Stimulated activated CD4-positive, alpha-beta T cell treated with anti-CD3 and anti-CD28 coated beads, Interleukin-15, amount 100 ng/mL, for 24 hours (primary cell): ENCODE results near the gene KHDC3L.

Experiments
- DNase-seq: peaks from one replicate; pipeline ENCODE4 v3.0.0-alpha.2; 2020

The KHDC3L gene, protein sequence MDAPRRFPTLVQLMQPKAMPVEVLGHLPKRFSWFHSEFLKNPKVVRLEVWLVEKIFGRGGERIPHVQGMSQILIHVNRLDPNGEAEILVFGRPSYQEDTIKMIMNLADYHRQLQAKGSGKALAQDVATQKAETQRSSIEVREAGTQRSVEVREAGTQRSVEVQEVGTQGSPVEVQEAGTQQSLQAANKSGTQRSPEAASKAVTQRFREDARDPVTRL

DNA sequence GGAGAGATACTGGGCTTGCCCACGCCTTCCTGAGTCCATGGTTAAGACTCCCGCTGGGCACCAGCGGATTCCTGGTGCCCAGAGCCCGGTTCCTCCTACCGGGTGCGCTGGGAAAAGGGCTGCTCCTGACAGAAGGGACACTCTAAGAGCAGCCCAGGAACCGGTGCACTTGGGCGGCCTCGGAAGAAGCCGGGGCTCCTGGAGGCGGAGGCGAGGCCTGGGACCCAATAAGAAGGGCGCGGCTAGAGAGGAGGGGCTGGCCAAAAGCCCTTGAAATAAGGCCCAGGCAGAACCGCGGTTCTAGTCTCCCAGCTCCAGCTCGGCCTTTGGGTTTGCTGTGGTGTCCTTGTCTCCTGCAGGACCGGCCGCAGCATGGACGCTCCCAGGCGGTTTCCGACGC, at the start of gene KHDC3L:
KHDC3L (plus strand) TSS at position 301 of the 400 bp plus-strand sequence; CDS start at position 373, 72 bp downstream.
- no peak for DNase-seq

DNA sequence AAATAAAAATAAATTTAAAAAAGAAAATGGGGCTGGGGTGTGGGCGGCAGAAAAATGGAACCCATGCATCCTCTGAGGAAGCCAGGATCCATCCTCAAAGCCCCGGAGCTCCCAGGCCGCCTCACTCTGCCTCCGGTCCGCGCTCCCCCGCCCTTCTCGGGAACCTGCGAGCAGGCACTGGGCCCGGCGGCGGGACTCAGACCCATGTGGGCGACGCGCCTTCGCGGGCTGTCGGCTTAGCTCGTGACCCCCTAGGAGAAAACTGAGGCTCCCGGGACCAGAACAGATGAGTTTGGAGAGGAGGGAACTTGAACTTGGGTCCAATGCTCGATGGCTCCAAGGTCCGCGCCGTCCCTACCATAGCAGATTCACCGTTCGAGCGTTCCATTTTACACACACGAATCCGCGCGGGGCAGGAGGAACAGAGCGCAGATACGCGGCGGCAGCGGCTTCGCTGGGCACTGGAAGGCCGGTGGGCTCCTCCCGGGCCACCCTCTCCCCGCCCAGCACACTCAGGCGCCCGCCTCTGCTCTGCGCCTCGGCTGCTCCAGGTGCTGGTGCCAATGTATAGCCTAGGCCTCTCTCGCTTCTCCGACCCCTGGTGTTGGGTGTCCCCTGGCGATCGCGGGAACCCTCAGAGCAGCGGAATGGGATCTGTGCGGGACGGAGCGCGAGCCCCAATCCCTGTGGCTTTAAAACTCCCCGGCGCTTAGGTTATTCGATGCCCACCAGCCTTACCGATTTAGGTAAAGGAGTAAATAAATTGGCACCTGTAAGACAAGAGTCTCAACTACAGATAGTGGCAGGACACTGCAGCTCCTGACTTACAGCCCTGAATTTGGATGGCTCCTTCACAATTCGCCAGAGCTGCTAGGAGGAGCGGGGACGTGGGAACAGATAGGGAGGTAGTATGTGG, 47.6 kb upstream of the KHDC3L start:
- DNase-seq, result peak; percentile 8

DNA sequence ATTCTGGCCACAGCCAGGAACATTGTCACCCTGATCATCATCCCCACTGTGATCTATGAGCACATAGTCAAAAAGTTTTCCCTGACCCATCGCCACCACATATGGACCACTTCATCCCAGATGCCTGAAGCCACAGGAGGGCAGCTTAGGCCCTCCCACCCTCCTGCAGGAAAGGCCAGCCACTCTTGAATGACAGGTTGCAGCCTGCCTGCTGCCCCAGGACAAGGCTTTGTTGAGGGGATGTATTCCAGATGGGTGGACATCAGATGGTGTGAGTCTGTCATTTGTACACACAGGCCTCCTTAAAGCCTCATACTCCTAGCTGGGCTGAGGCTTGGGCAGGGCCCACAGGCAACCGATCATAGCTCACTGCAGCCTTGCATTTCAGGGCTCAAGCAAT, 39.1 kb upstream of the KHDC3L start:
- no peak for DNase-seq

DNA sequence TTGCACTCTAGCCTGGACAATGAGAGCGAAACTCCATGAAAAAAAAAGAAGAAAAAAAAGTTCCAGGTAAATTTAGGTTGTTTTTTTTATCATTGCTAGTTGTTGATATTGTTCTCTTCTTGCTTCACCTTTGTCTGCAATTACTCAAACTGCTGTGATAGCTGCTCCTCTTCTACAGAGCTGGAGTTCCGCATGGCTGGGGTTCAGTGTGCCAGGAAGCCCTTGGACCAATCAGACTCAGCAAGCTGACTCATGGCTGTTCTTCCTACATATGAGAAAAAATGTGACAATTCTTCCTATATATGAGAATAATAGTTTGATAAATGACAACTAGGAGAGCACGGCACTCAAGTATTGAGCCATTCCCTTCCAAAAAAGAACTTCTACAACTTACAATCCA, 36.8 kb upstream of the KHDC3L start:
- no peak for DNase-seq

DNA sequence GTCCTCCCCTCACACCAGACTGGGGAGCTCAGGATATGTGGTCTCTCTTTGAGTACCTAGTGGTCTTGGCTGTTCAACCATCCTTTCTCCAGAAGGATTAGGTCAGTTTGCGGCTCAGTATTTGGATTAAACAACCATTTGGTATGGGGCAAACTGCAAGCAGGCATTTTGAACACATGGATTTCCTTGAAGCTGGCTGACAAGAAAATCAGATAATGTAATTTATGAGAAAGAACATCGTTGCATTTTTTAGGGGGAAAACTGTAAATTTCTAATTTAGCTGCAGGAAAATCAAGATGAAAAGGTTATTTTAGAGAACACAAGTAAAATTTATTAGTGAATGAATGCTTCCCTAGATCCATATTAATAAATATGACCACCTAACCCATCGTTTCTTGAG, 33.7 kb upstream of the KHDC3L start:
- no peak for DNase-seq

DNA sequence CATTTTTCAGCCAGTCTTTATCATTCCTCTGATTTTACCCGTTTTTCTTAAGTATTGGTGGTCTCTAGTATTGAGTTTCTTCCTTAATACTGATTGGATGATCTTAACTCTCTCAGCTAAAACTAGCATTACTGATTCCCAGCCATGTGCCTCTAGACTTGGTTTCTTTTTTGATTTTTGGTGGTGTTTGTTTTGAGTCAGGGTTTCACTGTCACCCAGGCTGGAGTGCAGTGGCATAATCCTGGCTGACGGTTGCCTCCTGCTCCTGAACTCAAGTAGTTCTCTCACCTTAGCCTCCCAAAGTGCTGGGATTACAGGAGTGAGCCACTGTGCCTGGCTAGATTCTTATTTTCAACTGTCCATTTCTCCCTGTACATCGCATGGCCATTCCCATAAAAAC, 33.3 kb upstream of the KHDC3L start:
- DNase-seq, result no peak

DNA sequence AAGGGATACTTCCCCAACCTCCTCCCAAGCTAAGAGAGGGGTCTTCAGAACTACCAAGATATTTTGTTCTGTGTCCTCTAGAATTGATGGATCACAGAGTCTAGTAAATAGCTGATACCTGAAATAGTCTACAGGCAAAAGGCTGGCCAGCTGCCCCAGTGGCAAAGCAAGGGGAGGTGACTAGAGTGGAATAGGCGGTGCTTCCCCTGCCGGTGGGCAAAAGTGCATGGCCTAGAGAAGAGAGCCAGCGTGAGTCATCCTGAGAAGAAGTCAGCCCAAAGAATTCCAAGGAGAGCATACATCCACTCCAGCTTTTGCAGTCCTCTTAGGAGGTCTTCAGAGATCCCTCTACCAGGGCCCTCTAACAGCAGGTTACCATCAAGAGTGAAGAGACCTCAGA, 23.1 kb upstream of the KHDC3L start:
- no peak for DNase-seq

DNA sequence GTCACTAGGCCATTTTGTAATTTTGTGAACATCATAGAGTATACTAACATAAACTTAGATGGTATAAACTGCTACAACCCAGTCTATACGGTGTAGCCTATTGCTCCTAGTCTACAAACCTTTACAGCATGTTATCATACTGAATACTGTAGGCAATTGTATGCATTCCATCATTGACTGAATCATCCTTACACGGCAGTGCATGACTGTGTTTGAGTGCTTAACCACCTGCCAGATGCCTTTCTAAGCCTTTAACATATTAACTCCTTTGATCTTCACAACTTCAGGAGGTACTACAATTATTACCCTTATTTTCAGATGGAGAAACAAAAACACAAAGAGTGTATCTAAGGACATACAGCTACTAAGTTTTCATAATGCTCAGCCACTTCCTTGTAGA, 22.4 kb upstream of the KHDC3L start:
- DNase-seq, result no peak

DNA sequence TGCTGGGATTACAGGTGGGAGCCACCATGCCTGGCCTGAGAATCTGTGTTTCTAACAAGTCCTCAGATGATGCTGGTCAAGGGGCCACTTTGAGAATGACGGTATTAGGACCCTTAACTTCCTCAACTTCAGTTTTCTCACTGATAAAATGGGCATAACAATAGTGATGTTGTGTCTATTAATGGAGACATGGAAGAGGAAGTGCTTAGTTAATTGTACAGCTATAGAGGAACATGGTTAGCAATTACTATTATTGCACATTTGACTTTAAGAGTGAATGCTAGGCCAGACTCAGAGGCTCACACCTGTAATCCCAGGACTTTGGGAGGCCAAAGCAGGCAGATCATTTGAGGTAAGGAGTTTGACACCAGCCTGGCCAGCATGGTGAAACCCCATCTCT, 21.1 kb upstream of the KHDC3L start:
- DNase-seq, result no peak

DNA sequence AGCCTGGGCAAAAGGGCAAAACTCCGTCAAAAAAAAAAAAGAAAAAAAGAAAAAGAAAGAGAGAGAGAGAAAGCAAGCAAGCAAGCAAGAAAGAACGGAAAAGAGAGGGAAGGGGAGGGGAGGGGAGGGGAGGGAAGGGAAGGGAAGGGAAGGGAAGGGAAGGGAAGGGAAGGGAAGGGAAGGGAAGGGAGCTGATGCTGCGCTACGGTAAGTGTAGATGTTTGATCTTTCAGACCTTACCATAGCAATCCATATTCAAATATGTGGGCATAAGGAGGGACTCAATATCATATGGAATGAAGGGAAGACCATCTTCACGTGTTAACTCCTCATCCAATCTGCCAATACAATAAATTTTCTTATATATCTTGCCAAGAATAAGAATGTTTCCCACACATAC, 20.3 kb upstream of the KHDC3L start:
- DNase-seq, result no peak

DNA sequence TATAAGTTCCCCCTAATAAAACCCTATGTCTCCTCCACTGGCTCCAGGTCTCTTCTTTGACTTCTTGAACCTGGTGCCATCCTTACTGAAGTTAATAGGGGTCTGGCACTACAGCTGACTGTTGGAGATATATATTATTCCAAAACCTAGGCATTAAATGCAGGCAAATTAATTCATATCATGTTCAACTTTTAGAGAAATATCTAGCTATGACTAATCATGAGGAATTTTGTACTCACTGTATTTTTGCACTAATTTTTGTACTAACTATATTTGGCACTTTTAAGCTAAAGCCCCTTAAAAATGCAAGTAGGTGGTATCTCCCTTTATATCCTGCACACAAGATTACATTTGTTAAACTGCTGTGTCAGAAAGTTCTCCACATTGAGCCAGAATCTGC, 19.3 kb upstream of the KHDC3L start:
- no peak for DNase-seq

DNA sequence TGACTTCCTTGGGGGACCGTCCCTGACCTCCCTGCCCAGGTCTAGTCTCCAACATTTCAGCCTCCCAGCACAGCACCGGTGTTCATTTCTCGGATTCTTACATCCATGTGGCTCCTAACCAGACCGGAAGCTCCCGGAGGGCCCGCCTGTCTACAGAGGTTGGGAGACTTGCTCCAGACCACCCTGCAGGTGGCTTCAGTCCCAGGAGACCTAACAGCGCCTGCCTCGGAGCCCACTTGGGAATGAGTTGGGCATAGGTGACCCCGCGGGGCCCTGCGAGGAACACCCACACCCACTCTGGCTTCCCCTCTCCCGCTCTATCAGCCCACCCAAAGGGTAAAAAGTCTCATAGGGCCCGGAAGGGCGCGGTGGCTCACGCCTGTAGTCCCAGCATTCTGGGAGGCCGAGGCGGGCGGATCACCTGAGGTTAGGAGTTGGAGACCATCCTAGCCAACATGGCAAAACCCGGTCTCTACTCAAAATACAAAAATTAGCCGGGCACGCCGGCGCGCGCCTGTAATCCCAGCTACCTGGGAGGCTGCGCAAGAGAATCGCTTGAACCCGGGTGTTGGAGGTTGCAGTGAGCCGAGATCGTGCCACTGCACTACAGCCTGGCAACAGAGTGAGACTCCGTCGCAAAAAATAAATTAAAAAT, 13.8 kb upstream of the KHDC3L start:
- DNase-seq, result no peak

DNA sequence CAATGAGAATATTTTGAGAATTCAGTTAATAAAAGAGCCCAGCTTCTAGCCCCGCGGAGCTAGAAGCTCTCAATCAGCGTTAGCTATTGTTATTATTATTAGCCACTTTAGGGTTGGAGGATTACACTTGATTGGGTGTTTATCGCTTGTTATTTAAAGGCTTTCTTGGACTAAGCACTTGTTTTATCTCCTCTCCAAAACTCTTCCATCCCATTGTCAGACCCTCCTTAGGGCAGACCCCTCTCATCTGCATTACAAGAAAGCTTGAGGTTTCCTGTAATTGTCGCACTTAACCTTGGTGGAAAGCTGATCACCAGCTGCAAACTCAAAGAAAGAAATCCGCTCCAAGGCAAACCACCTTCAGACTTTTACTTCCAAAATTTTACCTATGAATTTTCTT, 13.1 kb upstream of the KHDC3L start:
- no peak for DNase-seq

DNA sequence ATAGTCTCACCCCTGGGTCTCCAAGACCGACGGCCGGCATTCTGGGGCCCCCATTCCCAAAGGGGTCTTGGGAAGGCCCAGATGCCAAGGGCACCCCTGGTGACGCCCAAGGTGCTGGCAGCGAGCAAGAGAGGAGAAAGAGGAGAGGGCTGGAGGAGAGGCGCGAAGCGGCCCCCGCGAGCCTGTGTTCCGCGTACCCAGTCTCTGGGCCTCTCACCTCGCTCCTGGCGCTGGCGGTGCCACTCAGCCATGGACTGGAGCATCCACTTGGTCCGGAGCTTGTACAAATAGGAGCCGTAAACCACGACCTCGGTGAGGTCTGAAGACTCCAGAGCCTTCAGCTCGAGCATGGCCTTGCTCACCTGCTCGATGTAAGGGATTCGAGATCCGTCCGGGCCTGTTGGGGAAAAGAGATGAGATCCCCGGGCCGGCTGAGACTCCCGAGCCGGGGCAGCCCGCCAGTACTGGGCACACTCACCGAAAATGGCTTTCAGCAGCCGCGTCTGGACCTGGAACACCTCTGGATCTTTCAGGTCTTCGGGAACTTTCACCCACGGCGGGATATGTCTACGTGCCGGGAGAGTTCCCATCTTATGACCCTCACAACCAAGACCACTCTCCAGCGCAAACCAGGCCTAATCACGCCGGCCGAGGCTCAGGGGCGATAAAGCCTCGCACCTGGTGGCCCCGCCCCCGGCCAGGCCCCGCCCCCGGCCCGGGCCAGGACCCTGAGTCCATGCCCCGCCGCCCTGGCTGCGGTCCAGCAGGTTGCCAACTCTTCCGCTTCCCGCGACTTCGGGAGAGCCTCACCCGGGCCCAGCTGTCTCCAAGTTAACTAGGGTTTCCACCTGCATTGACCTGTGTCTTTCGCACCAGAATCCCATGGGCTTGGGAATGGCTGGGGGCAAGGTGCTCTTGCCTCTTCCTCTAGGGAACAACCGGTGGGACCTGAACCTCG, 8.5 kb upstream of the KHDC3L start, which contains the start of gene DPPA5:
DPPA5 (minus strand) TSS at position 641 of the 958 bp plus-strand sequence; CDS start at position 590, 51 bp downstream.
- DNase-seq, result no peak

DNA sequence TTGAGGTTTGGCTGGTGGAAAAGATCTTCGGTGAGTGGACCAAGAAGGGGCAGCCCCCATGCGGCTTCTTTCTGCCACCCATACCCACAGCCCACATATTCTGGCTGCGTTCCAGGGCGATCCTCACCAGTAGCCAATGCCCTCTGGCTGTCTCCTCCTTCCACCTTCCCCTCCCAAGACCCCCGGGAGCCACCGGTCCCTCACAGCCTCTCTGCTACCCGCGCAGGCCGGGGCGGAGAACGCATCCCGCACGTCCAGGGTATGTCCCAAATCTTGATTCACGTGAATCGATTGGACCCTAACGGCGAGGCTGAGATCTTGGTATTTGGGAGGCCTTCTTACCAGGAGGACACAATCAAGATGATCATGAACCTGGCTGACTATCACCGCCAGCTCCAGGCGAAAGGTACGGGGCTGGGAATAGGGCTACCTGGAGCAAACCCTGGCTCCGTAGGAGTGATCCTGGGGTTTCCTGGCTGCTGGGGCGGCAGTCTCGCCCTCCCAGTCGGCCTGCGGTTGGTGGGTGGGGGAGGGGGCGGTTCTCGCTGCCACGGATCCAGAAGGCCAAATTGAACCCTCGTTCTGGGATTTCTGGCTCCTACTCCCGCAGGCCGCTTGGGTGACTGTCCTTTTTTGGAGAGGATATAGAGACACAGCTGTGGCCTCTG, 545 bp downstream of the KHDC3L start:
- DNase-seq, result no peak

DNA sequence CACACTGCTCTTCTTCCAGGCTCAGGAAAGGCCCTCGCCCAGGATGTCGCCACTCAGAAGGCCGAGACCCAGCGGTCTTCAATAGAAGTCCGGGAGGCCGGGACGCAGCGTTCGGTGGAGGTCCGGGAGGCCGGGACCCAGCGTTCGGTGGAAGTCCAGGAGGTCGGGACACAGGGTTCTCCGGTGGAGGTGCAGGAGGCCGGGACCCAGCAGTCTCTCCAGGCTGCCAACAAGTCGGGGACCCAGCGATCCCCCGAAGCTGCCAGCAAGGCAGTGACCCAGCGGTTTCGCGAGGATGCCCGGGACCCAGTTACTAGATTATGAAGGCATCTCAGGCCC, 1.0 kb downstream of the KHDC3L start:
- DNase-seq, result no peak

DNA sequence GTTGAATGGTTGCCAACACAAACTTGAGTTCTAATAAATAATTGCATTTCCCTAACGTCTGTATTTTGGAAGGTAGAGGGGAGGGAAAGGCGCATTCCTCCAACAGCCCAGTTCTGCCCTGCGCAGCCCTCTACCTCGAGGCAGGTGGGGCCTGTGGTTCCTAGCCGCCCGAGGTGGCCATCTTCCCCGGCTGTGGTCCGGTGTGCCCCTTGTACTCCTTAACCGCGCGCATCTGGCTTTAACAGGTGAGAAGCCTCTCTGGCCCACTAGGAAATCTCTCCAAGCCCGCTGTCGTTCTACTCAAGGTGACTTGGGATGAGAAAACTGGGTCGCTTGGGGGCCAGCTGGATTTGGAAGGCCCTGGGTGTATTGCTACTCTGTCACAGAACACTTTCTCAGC, 1.7 kb downstream of the KHDC3L start:
- no peak for DNase-seq

DNA sequence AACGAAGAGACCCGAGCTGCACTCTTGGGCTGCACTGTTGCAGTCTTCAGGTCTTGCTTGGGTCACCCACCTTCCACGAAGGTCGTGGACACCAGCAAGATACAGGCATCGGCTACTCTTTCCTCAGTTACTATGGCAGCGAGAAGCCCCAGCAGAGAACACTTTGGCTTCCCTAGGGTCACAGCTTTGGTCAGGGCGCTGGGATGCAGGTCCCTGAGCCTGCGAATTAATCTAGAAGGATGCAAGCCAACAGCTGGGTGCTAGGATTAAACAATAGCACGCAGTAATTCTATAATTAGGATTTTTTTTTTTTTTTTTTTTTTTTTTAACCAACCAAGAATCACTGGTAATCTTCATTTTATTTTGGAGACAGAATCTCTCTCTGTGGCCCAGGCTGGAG, 2.1 kb downstream of the KHDC3L start:
- DNase-seq, result no peak

DNA sequence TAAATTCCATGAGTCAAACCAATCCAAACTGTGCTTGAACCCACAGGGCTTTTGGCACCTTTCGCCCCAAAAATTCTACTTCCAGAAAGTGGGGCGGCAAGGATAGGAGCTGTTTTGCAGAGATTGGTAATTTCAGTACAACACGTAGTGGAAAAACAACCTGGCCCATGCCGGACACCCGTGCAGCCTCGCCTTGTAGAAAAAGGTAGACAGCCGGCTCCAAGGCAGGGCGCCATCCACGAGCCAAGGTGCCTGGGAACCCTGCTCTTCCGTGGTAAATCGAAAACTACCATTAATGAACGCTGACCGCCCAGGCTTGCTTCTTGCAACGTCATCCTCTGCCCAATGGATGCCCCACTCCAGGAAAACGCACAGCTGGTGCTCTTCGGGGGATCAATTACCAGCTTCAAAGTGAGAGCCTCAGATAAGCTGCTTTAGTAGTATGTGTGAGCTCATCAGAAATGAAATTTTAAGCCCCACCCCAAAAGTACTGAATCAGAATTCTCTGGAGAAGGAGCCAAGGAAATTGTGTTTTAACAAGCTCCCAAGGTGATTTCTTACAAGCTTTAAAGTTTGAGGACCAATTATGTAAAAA, 5.4 kb downstream of the KHDC3L start:
- no peak for DNase-seq

DNA sequence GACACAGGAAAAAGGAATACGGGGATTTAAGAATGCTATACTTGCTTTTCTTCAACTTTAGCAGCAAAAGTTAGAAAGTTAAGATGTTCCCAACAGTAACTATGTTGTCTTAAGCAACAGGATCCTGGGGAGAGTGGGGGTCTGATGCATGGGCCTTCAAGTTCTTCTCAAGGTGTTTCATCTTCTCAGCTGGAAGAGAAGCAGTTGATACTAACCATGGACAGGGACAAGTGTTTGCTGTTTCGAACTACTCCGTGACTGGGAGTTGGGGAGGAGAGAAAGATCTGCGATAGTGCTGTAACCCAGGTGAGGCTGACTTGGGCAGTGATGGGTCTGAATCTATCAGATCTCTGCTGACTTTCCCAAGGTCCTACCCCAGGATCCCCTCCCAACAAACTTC, 6.2 kb downstream of the KHDC3L start:
- DNase-seq, result no peak

DNA sequence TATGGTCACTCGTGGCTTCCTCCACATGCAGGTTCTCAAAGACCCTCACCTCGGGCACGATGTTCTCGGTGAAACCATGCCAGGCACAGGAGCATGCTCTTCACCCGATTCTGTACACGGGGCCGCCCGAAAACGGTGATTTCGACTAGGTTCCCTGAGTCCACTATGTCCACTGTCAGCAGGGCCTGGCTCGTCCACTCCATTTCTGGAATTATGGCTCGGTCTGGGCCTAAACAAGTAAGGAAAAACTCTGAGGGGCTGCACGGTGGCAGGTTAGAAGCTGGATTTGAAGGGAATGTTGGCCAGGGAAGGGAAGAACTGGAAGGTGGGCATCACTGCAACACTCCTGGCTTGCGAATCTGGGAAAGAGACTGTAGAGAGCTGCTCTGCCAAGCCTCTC, 6.7 kb downstream of the KHDC3L start:
- DNase-seq, result no peak

DNA sequence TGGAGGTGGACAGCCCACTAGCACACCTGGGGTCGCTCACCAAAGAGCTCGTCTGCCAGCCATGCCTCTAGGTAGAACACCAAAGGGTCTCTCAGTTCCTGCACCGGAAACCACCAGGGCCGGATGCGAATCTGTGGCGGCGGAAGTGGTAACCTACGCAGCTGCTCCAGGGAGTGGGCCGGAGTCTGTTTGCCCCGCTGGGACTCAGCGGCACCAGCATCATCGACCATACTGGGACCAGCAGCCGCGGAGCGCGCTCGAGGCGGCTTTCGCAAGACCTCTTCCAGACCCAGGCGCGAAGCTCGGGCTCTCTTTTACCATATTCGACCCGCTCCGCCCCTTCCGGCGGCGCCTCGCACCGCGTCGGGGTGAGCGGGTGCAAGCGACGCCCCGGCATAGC, 7.1 kb downstream of the KHDC3L start, which contains the start of gene OOEP:
OOEP (minus strand) TSS at position 335 of the 400 bp plus-strand sequence; CDS start at position 230, 105 bp downstream.
- DNase-seq, result no peak
